Central memory CD4-positive, alpha-beta T cell (primary cell): Measurements from ENCODE around the gene TIAM2.
"Not testable (repeated sequence)": the region's sequence is repeated elsewhere in the genome, so short reads cannot be mapped to it uniquely, and the experiment has no call there.

Source experiments
- DNase-seq: peaks from one replicate; pipeline ENCODE4 v3.0.0; 2022

Gene TIAM2

GRCh38 chr6:155212106-155212505 lies 217.0 kb downstream of the TIAM2 start:
- no peak for DNase-seq

DNA sequence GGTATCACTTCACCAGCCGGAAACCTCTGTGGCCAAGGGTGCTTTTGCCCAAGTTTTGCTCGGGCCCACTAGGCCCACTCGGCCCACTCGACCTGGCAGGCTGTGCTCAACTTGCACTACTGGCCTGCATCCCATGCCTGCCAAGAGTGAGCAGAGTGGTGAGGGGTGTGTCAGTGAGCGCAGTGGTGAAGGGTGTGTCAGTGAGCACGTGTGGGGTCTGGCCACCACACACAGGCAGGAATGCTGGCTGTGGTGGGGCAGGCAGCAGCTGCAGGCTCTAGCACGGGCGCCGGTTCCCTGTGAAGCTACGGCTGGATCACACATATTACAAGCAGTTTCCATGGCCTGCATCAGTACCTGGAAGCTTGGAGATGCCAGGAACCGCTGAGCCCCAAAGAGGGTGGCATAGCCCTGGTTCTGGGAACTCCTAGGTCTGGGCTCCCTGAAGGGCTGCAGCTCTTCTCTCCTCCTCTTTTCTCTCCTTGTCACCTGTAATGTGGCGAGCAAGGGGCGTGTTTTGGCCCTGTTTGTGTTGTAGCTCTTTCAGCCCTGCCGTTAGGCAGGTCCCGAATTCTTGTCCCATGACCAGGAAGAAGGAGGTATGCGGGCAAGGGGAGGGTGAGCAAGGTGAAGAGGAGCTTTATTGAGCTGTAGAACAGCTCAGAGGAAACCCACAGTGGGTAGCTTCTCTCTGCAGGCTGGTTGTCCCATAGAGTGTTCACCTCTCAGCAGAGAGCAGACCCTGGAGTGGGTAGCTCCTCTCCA lies 217.7 kb downstream of the TIAM2 start:
- DNase-seq, result no peak

- no peak for DNase-seq
Observed at GRCh38 chr6:155213611-155214372, 218.7 kb downstream of the TIAM2 start.

DNA sequence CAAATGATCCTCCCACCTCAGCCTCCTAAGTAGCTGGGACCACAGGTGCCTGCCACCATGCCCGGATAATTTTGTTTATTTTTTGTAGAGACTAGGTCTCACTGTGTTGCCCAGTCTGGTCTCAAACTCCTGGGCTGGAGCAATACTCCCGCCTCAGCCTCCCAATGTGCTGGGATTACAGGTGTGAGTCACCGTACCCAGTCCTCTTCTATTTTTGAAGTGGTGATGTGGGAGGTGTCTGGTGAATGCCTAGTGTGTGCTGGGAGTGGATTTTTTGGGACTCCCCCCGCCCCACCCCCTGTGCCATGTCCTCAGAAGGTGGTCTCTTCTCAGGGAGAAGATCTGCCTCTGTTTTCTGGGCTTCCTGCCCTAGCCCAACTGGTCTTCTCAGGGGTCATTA lies 220.8 kb downstream of the TIAM2 start:
- no peak for DNase-seq

DNA sequence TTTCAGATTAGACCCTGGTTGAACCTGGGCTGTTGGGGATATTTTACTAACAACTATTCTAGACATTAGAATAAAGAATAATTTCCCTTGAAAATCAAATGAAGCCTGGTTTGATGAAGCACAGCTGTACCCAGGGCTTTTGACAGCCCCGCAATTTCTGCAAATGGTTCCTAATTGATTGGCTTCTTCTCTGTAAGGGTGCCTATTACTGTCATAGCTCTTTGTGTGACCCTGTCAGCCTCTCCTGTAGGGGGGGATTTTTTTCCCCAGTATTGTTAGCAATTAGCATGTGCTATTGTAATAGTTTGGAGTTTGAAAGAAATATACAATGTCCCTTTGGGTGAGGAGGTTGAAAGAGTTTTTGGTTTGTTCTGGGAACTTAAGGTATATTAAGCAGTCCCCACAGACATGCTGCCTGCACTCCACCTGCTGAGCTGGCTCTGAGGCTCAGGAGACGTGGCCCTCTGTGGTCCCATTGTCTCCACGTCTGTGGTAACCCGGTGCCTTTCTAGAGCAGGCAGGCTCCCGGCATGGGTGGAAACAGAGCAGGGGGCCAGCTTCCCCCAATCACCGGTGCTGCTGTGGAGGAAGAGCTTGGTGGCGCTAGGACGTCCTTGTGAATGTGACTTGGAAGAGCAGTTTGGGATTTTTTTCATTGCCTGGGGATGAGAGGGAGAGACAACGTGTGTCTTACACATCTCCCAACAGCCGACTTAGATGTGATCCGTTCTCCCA lies 221.4 kb downstream of the TIAM2 start:
- DNase-seq, result no peak

DNA sequence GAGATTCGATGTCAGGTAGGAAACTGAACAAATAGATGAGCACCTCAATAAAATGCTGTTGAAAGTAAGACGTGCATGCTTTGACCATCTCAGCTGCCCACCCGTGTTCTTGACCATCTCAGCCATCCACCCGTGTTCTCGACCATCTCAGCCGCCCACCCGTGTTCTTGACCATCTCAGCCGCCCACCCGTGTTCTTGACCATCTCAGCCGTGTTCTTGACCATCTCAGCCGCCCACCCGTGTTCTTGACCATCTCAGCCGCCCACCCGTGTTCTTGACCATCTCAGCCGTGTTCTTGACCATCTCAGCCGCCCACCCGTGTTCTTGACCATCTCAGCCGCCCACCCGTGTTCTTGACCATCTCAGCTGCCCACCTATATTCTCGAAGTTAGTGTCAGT lies 223.6 kb downstream of the TIAM2 start:
- not testable (repeated sequence) for DNase-seq

DNA sequence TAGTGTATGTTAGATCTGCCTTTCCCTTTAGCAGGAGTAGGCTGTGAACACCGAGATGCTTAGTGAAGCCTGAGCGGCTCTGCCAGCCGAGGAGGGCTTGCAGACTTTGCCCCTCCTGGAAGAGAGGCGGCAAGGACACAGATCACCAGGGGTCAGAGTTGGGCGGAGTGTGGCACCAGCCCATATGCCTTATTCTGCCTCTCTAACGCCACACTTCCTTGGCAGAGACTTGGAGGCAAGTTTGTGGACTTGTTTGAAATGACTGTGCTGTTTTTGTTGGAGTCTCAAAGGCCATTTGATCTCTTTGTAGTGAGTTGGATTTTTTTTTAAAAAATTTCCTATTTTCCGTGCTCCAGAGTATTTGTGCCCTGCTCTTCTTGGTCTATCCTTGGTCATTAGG lies 224.2 kb downstream of the TIAM2 start:
- no peak for DNase-seq

- no peak for DNase-seq
Observed at GRCh38 chr6:155219858-155220301, 224.8 kb downstream of the TIAM2 start.

- no peak for DNase-seq
Observed at GRCh38 chr6:155221086-155221485, 226.0 kb downstream of the TIAM2 start.

GRCh38 chr6:155222506-155222905 lies 227.4 kb downstream of the TIAM2 start:
- no peak for DNase-seq

GRCh38 chr6:155223646-155224451 lies 228.7 kb downstream of the TIAM2 start:
- no peak for DNase-seq

DNA sequence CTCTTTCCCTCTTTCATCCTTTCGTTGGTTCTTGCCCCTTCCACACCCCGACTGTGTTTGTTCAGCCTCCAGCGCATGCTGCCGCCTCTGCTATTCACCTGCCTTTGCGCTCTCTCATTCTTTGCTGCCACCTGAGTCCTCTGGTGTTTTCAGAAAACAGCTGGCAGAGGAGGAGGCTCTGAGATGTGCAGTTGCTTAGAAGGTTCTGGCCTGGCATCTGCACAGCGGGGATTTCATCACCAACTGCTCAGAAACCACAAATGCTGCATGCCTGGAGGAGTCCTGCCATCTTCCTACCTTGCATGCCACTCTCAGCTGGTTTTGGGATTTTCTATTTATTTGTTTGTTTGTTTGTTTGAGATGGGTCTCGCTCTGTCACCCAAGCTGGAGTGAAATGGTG lies 229.5 kb downstream of the TIAM2 start:
- no peak for DNase-seq

GRCh38 chr6:155227046-155227445 lies 231.9 kb downstream of the TIAM2 start:
- DNase-seq, result no peak

DNA sequence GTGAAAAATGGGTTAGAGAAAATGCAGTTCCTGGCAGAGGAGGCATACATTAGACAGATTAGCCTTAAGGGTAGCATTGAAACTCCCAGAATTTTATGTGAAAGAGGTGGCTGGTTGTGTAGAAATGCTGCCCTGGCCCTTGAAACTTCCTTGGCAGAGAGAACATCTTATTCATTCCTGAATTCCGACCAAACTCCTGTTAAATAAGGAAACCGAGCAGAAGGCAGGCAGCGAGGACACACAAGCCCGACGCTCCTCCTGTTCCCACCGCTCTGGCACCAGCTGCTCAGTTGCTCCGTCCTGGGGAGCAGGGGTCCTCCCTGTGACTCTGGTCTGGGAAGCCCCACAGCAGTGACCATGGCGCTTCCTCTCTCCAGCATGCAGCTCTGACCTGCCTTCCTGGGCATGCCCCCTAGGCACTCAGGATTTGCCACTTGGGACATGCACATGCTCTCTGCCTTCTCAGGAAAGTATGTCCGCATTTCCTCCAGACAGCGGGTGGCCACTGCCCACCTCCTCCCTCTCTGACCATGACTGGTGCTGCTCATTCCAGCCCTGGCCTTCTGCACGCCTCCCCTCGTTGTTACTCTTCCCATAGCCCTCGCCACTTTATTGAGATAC lies 233.5 kb downstream of the TIAM2 start:
- DNase-seq, result no peak

DNA sequence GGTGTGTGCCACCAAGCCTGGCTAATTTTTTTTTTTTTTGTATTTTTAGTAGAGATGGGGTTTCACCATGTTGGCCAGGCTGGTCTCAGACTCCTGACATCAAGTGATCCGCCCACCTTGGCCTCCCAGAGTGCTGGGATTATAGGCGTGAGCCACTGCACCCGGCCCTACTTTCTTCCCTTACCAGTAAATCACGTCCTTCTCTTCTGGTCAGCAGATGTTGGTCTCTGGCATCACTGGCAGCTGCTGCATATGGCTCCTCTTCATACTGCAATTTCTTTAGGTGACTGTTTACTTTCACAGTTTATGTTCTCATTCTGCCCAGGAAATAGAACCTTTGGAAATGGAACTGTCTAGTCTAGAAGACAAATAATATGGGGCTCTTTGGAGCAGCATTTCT lies 235.9 kb downstream of the TIAM2 start:
- DNase-seq, result not testable (repeated sequence)

- no peak for DNase-seq
Observed at GRCh38 chr6:155232848-155233247, 237.7 kb downstream of the TIAM2 start.

DNA sequence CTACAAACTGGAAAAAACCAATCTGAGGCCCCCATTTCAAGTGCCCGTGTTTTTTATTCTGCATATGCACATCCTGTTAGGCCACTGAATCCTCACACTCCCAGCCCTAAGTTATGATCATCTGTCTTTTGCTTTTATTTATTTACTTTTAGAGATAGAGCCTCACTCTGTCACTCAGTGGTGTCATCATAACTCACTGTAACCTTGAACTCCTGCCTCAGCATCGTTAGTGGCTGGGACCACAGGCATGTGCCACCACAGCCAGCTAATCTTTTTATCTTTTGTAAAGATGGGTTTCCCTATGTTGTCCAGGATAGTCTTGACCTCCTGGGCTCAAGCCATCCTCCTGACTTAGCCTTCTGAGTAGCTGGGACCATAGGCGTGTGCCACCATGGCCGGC lies 239.1 kb downstream of the TIAM2 start:
- DNase-seq, result no peak

DNA sequence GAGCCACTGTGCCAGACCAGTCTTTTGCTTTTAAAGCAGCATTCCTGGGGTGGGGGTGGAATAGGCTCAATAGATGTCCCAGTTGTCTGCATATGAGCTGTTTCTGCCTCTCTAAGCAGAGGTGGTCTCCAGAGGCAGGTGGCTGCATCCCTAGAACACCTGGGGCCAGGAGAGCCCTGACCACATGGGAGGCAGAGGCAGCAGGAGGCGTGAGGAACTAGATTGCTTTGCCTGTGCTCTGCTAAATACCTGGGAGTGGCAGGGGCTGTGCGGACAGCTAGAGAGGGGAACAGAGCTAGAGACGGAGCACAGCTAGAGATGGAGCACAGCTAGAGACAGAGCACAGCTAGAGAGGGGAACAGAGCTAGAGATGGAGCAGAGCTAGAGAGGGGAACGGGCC lies 239.6 kb downstream of the TIAM2 start:
- DNase-seq, result no peak

DNA sequence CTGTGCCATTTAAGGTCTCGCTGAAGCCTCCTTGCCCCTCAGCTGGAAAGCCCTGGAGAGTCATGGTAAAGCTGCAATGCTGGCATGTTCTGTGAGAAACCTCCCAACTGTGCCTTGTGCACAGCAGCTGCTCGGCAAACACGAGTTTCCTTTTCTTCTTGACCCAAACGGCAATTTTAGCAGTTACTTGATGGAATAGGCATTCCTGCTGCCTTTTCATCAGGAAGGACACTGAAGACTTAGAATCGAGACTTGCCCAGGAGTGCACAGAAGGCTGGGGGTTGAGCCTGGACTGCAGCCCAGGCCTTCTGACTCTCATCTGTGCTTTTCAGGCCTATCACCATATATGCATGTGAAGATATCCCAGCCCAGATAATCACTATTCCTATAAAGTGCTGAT lies 240.0 kb downstream of the TIAM2 start:
- DNase-seq, result no peak

- DNase-seq, result no peak
Observed at GRCh38 chr6:155237613-155238012, 242.5 kb downstream of the TIAM2 start.

DNA sequence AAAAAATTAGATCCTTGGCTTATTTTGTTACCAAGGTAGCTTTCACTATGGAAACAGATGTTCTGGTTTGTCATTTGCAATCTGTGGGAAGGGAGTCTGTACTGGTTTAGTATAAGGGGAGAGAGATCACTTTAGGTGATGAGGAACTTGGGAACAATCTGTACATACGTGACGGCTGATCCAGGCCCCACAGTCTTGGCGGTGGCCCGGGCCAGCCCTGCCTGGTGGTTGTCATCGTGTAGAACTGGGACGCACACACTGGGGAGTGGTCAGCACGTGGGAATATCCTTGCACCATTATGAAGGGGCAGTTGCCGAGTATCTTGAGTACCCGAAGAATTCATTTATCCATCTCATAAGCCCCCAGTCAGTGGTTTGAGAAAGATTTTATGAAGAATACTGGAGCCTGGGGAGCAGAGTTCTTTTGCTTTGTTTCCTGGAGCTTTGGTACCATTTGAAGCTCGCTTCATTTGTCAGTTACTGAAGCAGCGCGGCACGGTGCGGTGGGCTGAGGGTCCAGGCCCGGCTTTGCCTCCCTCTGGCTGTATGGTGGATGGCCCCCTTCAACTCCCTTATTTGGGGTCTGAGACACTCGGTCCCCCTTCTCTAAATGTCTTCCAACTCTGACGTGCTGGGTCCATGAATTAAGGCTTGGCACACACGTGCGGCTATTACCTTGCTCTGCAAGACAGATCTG lies 245.9 kb downstream of the TIAM2 start:
- no peak for DNase-seq

GRCh38 chr6:155241966-155242365 lies 246.9 kb downstream of the TIAM2 start:
- DNase-seq, result no peak
